Mucosa of descending colon (tissue), 3 donors: ENCODE data around the gene MSLN. TPM values are rescaled to one million over a fixed set of nuclear protein-coding genes. Genes with fewer than 3 reads are reported as not detected.

Source experiments
- ATAC-seq: fragments of 200-7000 bp; cut with Tn5 transposase; one replicate; pipeline ENCODE4 v1.9.1; 2020; ENCODE audit warnings: mild to moderate bottlenecking, moderate library complexity
- DNase-seq, 3 donors: peaks; one replicate each; pipeline ENCODE4 v3.0.0-alpha.2; 2020
- H3K36me3 ChIP-seq: fragments of 200-600 bp; one replicate; pipeline ENCODE4 v1.8.0; 2021; ENCODE audit warnings: low read depth, mild to moderate bottlenecking
- H3K4me1 ChIP-seq: fragments of 200-600 bp; one replicate; pipeline ENCODE4 v1.8.0; 2021; ENCODE audit warnings: low read depth, mild to moderate bottlenecking
- H3K4me3 ChIP-seq: fragments of 200-600 bp; one replicate; pipeline ENCODE4 v1.8.0; 2021; ENCODE audit warnings: mild to moderate bottlenecking
- H3K9me3 ChIP-seq: fragments of 200-600 bp; one replicate; pipeline ENCODE4 v1.8.0; 2021; ENCODE audit warnings: mild to moderate bottlenecking
- intact Hi-C, 2 donors: fragments of 100-400 bp; cut with DNase I in 1 of 2; cut with micrococcal nuclease in 1 of 2; formaldehyde crosslinking; loops; one replicate each; pipeline versions ENCODE4 v1.11.0 to v1.11.1; 2022; cut with DNase I, micrococcal nuclease
- total RNA-seq, 3 donors: library from RNA; stranded (reverse); fragmentation: NEBNext Ultra II Directional in 2 of 3; extraction: Animal tissue kit (Norgen Biotek cat#: 25700) in 2 of 3; gene quantifications; one replicate each; pipeline versions ENCODE4 v1.2.1 to v1.2.4, GENCODE V29; 2021 to 2023
- TF ChIP-seq, protein P1 (sequence below): fragments of 200-600 bp; IDR thresholded peaks from one replicate; pipeline ENCODE4 v1.8.0; 2022; ENCODE audit warnings: antibody characterized with exemption, mild to moderate bottlenecking
- donor health status: DM: no; HTN: no; CAD: no; lungs with moderate emphysema.
- donor health status: DM: no; HTN: no; CAD: no.
- donor health status: DM: no; HTN: yes; CAD: no.

The MSLN gene
- total RNA-seq, 3 donors from 2014 or later: 3.4 to 7.0 (median 4.7) TPM

DNA sequence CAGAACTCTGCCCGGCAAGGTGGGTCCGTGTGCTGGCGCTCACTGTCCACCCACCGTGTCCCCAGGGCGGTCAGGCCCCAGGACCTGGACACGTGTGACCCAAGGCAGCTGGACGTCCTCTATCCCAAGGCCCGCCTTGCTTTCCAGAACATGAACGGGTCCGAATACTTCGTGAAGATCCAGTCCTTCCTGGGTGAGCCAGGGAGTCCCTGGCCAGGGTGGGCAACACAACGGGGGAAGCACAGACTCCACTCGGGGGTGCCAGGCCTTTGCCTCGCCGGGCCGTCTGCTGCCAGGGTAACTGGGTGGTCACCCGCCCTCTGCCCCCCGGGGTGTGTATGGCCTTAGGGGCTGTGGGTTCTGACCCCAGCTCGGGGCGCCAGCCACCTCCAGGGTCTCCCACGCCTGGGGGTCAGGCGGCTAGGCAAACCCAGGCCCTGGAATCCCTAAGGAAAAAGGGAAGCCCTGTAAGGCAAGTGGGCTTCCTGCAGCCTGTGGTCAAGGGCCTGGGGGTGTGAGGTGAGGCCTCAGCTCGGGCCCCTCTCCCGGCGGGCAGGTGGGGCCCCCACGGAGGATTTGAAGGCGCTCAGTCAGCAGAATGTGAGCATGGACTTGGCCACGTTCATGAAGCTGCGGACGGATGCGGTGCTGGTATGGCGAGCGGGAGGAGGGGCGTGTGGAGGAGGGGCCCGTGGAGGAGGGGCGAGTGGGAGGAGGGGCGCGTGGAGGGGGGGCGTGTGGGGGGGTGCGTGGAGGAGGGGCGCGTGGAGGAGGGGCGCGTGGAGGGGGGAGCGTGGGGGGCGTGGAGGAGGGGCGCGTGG is 6.5 kb downstream of the MSLN start:
- ATAC-seq: no peak
- Histone ChIP-seq H3K4me3 (no peak overlapping the region), H3K9me3 (no peaks in the 10 kb centered on the region), H3K36me3 (no peaks in the 10 kb centered on the region), H3K4me1 (no peaks in the 10 kb centered on the region)
- TF ChIP-seq, protein P1, sequence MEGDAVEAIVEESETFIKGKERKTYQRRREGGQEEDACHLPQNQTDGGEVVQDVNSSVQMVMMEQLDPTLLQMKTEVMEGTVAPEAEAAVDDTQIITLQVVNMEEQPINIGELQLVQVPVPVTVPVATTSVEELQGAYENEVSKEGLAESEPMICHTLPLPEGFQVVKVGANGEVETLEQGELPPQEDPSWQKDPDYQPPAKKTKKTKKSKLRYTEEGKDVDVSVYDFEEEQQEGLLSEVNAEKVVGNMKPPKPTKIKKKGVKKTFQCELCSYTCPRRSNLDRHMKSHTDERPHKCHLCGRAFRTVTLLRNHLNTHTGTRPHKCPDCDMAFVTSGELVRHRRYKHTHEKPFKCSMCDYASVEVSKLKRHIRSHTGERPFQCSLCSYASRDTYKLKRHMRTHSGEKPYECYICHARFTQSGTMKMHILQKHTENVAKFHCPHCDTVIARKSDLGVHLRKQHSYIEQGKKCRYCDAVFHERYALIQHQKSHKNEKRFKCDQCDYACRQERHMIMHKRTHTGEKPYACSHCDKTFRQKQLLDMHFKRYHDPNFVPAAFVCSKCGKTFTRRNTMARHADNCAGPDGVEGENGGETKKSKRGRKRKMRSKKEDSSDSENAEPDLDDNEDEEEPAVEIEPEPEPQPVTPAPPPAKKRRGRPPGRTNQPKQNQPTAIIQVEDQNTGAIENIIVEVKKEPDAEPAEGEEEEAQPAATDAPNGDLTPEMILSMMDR: no peak
- no peak for DNase-seq
- intact Hi-C loops: no loop called here

DNA sequence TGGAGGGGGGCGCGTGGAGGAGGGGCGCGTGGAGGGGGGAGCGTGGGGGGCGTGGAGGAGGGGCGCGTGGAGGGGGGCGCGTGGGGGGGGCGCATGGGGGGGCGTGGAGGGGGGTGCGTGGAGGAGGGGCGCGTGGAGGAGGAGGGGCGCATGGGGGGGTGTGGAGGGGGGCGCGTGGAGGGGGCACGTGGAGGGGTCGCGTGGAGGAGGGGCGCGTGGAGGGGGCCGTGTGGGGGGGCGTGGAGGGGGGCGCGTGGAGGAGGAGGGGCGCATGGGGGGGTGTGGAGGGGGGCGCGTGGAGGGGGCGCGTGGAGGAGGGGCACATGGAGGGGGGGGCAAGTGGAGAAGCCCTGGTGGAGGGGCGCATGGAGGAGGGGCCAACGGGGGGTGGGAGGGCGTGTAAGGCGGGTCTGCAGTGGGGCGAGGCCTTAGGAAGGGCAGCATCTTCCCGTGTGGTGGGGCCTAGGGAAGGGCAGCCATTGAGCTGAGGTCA is 7.3 kb downstream of the MSLN start:
- Histone ChIP-seq H3K9me3 (no peaks in the 10 kb centered on the region), H3K4me1 (no peaks in the 10 kb centered on the region), H3K36me3 (no peaks in the 10 kb centered on the region), H3K4me3 (no peak overlapping the region)
- DNase-seq (no peak), ATAC-seq (no peak)
- intact Hi-C loops: no loop called here
- TF ChIP-seq, protein P1: no peak

DNA sequence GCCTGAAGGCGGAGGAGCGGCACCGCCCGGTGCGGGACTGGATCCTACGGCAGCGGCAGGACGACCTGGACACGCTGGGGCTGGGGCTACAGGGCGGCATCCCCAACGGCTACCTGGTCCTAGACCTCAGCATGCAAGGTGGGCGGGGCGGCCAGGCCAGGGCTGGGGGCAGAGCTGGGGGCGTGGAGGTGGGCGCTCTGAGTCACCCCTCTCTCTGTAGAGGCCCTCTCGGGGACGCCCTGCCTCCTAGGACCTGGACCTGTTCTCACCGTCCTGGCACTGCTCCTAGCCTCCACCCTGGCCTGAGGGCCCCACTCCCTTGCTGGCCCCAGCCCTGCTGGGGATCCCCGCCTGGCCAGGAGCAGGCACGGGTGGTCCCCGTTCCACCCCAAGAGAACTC is 7.9 kb downstream of the MSLN start:
- TF ChIP-seq, protein P1: no peak
- H3K9me3 ChIP-seq: no peaks in the 10 kb centered on the region
- intact Hi-C loops: no loop called here
- no peaks in the 10 kb centered on the region for H3K36me3 ChIP-seq
- no peaks in the 10 kb centered on the region for H3K4me1 ChIP-seq
- no peak for ATAC-seq
- no peak overlapping the region for H3K4me3 ChIP-seq
- no peak for DNase-seq

DNA sequence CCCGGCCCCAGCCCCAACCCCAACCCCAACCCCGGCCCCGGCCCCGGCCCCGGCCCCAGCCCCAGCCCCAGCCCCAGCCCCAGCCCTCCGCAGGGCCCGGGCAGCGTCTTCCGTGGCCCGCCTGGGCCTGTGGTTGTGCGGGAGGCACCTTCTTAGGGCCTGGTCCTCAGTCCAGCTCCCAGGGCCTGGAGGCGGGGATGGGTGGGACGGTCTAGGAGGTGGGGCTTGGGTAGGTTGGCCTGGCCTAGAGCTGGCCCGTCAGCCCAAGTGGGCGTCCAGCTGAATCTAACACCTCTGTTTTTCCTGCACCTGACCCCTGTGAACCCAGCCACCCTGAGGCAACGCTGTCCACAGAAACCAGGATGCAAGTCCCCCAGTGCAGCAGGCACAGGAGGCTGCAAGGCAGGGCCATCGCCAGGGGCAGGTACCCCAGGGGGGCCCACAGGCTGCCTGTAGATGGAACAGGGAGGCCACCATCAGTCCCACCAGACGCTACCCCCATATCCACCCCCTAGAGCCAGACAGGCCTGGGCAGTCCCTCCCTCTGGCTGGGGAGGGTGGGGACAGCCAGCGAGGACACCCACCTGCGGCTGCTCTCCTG is 8.8 kb downstream of the MSLN start:
- H3K4me1 ChIP-seq: no peaks in the 10 kb centered on the region
- DNase-seq (no peak), ATAC-seq (no peak)
- intact Hi-C loops: no loop called here
- TF ChIP-seq, protein P1: no peak
- no peaks in the 10 kb centered on the region for H3K36me3 ChIP-seq
- no peaks in the 10 kb centered on the region for H3K9me3 ChIP-seq
- H3K4me3 ChIP-seq: no peak overlapping the region

DNA sequence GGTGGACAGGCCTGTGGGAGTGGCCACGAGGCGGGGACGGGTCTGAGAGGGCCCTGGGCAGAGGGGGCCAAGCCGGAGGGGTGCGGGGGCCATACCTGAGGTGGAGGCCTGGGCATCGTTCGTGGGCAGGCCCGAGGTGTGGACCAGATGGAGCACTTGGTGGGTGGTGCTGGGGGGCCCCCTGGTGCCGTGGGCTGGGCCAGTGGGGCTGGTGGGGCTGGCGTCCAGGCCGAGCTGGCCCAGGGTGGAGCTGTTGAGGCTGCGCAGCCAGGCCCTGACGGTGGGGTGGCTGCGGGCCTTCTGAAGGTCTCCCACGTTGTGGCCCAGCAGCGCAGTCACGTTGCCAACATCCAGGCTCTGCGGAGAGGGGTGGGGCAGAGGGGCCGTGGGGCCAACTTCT is 9.4 kb downstream of the MSLN start:
- Histone ChIP-seq H3K4me1 (no peaks in the 10 kb centered on the region), H3K36me3 (no peaks in the 10 kb centered on the region), H3K9me3 (no peaks in the 10 kb centered on the region), H3K4me3 (no peak overlapping the region)
- ATAC-seq: no peak
- DNase-seq: no peak
- TF ChIP-seq, protein P1: no peak
- intact Hi-C loops: no loop called here
